Skeletal muscle tissue (tissue), 4 donors: ENCODE data around the gene SNTG2. TPM values are rescaled to one million over a fixed set of nuclear protein-coding genes. Genes with fewer than 3 reads are reported as not detected.

Experiments used
- H3K27ac ChIP-seq: one replicate; pipeline ENCODE4 v1.7.0; 2013; ENCODE audit warnings: mild to moderate bottlenecking, low read depth, low read length, inconsistent platforms
- H3K27me3 ChIP-seq, 3 donors: one replicate each; pipeline ENCODE4 v1.7.0; 2013; ENCODE audit warnings: low read length in 3 of 3; ENCODE audit not compliant: control insufficient read depth in 3 of 3, insufficient read depth in 3 of 3
- H3K36me3 ChIP-seq, 3 donors: one replicate each; pipeline ENCODE4 v1.7.0; 2013; ENCODE audit warnings: low read length in 3 of 3; ENCODE audit not compliant: control insufficient read depth in 3 of 3, insufficient read depth in 3 of 3
- H3K4me1 ChIP-seq, 3 donors: one replicate each; pipeline ENCODE4 v1.7.0; 2013; ENCODE audit warnings: low read length in 3 of 3, mild to moderate bottlenecking in 3 of 3; ENCODE audit not compliant: control insufficient read depth in 3 of 3, insufficient read depth in 3 of 3
- H3K4me3 ChIP-seq, 3 donors: one replicate each; pipeline ENCODE4 v1.7.0; 2013; ENCODE audit warnings: low read length in 3 of 3
- H3K9ac ChIP-seq, 3 donors: one replicate each; pipeline ENCODE4 v1.7.0; 2013; ENCODE audit warnings: low read length in 3 of 3, mild to moderate bottlenecking in 3 of 3, moderate library complexity in 2 of 3, low read depth in 1 of 3
- H3K9me3 ChIP-seq, 3 donors: one replicate each; pipeline ENCODE4 v1.7.0; 2013; ENCODE audit warnings: low read length in 3 of 3; ENCODE audit not compliant: control insufficient read depth in 3 of 3
- total RNA-seq: library from RNA; depleted of rRNA; stranded (reverse); fragments of >200 nt; gene quantifications from one replicate; pipeline ENCODE4 v1.2.3, GENCODE V29; 2014
- donor health status: Osteomylitis.

The SNTG2 gene
- total RNA-seq, 1 donor from 2014 or later = under 0.01 TPM

GRCh38 chr2:1181893-1182292 is 231.2 kb downstream of the SNTG2 start:
- no peak overlapping the region for H3K4me3 ChIP-seq

GRCh38 chr2:1183300-1183699 is 232.7 kb downstream of the SNTG2 start:
- Histone ChIP-seq H3K36me3 (no peaks in the 10 kb centered on the region), H3K9me3 (no peaks in the 10 kb centered on the region), H3K27ac (no peak overlapping the region), H3K27me3 (no peaks in the 10 kb centered on the region), H3K4me3 (no peak overlapping the region), H3K9ac (no peak overlapping the region), H3K4me1 (no peaks in the 10 kb centered on the region)

More at GRCh38 chr2:1181893-1182292, 231.2 kb downstream of the SNTG2 start:
- Histone ChIP-seq H3K27ac (no peak overlapping the region), H3K27me3 (no peaks in the 10 kb centered on the region), H3K9ac (no peak overlapping the region), H3K9me3 (no peaks in the 10 kb centered on the region), H3K4me1 (no peaks in the 10 kb centered on the region), H3K36me3 (no peaks in the 10 kb centered on the region)

- H3K4me3 ChIP-seq = no peak overlapping the region
- no peaks in the 10 kb centered on the region for H3K27me3 ChIP-seq
- H3K9me3 ChIP-seq = no peaks in the 10 kb centered on the region
- no peak overlapping the region for H3K9ac ChIP-seq
- H3K36me3 ChIP-seq = no peaks in the 10 kb centered on the region
- no peak overlapping the region for H3K27ac ChIP-seq
- no peaks in the 10 kb centered on the region for H3K4me1 ChIP-seq
Observed at GRCh38 chr2:1186421-1186820, 235.8 kb downstream of the SNTG2 start.

GRCh38 chr2:1187189-1187588 is 236.5 kb downstream of the SNTG2 start:
- no peaks in the 10 kb centered on the region for H3K36me3 ChIP-seq
- H3K4me3 ChIP-seq = no peak overlapping the region
- H3K27me3 ChIP-seq = no peaks in the 10 kb centered on the region
- no peaks in the 10 kb centered on the region for H3K9me3 ChIP-seq
- H3K27ac ChIP-seq = no peak overlapping the region
- no peak overlapping the region for H3K9ac ChIP-seq
- H3K4me1 ChIP-seq = no peaks in the 10 kb centered on the region

GRCh38 chr2:1192121-1192520 is 241.5 kb downstream of the SNTG2 start:
- Histone ChIP-seq H3K9ac (no peak overlapping the region), H3K27ac (no peak overlapping the region), H3K9me3 (peaks cover 0 to 2% (median 0%) of the 10 kb centered on the region in 3 donors), H3K4me1 (no peaks in the 10 kb centered on the region), H3K36me3 (no peaks in the 10 kb centered on the region), H3K4me3 (no peak overlapping the region), H3K27me3 (no peaks in the 10 kb centered on the region)

GRCh38 chr2:1193801-1194200 is 243.2 kb downstream of the SNTG2 start:
- Histone ChIP-seq H3K27ac (no peak overlapping the region), H3K9me3 (peaks cover 0 to 2% (median 0%) of the 10 kb centered on the region in 3 donors), H3K4me3 (no peak overlapping the region), H3K4me1 (no peaks in the 10 kb centered on the region), H3K9ac (no peak overlapping the region), H3K27me3 (no peaks in the 10 kb centered on the region), H3K36me3 (no peaks in the 10 kb centered on the region)

GRCh38 chr2:1203772-1204171 is 253.1 kb downstream of the SNTG2 start:
- Histone ChIP-seq H3K9ac (no peak overlapping the region), H3K27ac (no peak overlapping the region), H3K9me3 (no peaks in the 10 kb centered on the region), H3K4me3 (no peak overlapping the region), H3K27me3 (peaks cover 0 to 4% (median 0%) of the 10 kb centered on the region in 3 donors), H3K36me3 (no peaks in the 10 kb centered on the region), H3K4me1 (no peaks in the 10 kb centered on the region)

GRCh38 chr2:1205853-1206252 is 255.2 kb downstream of the SNTG2 start:
- H3K27ac ChIP-seq = no peak overlapping the region

GRCh38 chr2:1207962-1208510 is 257.4 kb downstream of the SNTG2 start:
- Histone ChIP-seq H3K9ac (no peak overlapping the region), H3K9me3 (no peaks in the 10 kb centered on the region), H3K4me1 (no peaks in the 10 kb centered on the region), H3K27ac (no peak overlapping the region), H3K27me3 (peaks cover 0 to 4% (median 0%) of the 10 kb centered on the region in 3 donors), H3K4me3 (no peak overlapping the region), H3K36me3 (no peaks in the 10 kb centered on the region)

More at GRCh38 chr2:1205853-1206252, 255.2 kb downstream of the SNTG2 start:
- Histone ChIP-seq H3K9me3 (no peaks in the 10 kb centered on the region), H3K9ac (no peak overlapping the region), H3K27me3 (peaks cover 0 to 4% (median 0%) of the 10 kb centered on the region in 3 donors), H3K36me3 (no peaks in the 10 kb centered on the region), H3K4me3 (no peak overlapping the region), H3K4me1 (no peaks in the 10 kb centered on the region)

- H3K27me3 ChIP-seq = peaks cover 0 to 4% (median 0%) of the 10 kb centered on the region in 3 donors
- no peak overlapping the region for H3K27ac ChIP-seq
- H3K9me3 ChIP-seq = peaks cover 1 to 4% (median 2%) of the 10 kb centered on the region in 3 donors
- H3K4me3 ChIP-seq = no peak overlapping the region
- H3K4me1 ChIP-seq = no peaks in the 10 kb centered on the region
- H3K36me3 ChIP-seq = no peaks in the 10 kb centered on the region
- no peak overlapping the region for H3K9ac ChIP-seq
Observed at GRCh38 chr2:1208522-1208921, 257.9 kb downstream of the SNTG2 start.
